ENCODE measurements around the gene GRAP.
"Not testable (repeated sequence)": the region's sequence is repeated elsewhere in the genome, so short reads cannot be mapped to it uniquely, and the experiment has no call there.

GRAP gene

DNA sequence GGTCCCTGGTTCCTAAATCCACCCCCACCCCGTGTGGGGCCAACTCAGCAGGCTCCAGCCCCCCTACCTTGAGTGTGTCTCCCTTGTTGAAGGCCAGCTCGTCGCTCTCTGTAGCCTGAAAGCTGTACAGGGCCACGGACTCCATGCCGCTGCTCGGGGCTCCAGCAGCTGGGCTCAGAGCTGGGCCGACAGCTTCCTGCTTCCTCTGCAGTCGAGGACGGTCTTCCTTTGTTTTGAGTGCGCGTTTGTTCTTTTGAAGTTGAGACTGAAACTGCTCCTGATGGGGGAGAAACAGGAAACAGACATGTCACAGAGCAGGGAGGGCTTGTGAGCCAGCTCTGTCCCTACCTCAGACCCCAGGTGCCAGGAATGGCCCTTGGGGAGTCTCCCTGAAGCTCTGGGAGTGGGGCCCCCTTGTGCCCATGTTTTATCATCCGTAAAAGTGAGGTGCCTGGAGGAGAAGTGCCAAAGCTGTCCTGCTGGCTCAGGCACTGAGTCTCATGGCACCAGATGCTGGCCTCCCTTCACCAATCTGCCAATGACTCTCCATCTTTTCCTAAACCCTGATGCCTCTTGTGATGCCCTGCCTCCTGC, at the start of gene GRAP:
TSS of gene GRAP (minus strand) at position 176 of the 594 bp plus-strand sequence. CDS start at position 145, 31 bp downstream.
- not testable (repeated sequence) for DNase-seq

DNA sequence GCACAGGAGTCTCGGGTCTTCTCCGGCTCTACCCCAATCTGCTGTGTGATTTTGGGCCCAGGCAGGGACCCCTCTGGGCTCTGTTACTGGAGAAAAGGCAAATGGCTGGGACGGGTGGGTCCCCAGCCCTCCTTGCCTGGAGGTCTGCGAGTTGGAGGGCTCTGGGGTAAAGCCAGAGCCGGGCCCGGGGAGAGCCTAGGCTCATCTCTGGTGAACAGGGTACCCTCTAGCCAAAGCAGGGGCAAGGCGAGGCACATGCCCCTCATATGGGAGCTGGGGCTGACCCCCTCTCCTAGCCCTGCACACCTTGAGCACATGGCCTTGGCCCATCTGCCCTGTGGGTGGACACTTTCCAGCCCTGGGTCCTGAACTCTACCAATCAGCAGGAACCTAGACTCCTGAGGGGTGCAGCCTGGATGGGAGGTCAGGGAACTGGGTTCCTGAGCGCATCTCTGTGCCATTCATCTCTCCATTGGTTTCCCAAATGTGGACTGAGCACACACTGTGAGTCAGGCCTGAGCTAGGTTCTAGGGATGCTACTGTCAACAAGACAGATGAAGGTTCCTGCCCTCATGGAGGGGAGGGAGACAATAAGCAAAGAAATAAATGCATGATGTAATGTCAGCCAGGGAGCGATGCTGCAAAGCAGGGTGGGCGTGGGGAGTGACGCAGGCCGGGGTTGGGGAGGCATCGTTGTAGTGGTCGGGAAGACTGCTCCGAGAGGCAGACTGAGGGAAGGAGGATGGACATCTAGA, 47.1 kb upstream of the GRAP start:
- not testable (repeated sequence) for DNase-seq

DNA sequence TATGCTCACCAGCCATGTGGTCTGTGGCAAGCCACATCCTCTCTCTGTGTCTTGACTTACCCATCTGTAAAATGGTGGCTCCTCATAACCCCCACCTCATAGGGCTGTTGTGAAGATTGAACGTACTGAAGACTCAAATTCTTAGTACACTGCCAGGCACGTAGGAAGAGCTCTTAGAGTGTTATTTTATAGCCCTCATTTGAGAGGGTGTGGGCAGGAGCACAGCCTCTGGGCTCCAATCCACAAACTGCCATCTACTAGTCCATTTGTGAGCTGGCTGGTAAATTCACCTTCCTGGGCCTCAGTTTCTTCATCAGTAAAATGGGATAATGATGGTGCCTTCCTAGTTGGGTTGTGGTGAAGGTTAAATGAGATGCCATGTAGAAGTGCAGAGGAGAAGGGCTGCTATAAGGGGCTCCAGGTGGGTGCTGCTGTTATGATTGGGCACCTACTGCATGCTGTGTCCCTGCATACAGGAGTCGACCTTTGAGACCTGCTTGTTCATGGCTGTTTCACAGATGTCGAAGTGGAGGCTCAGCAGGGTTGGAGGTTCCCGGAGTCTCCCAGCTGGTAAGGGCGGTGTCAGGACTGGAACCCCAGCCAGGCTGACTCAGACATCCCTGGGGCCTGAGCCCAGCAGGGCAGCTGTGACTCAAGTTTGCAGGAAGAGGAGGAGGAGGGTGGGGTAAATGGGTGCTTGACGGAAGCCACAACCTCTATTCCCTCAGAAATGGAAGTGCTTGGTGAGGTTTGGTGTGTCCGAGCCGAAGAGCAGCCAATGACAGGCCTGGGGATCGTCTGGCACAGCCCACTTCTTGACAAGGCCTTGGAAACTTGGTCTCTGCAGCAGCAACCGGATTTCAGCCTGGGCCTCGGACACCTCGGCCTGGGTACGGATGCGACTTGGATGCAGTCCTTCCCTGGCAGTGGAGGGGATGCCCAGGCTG, 46.3 kb upstream of the GRAP start:
- not testable (repeated sequence) for DNase-seq

DNA sequence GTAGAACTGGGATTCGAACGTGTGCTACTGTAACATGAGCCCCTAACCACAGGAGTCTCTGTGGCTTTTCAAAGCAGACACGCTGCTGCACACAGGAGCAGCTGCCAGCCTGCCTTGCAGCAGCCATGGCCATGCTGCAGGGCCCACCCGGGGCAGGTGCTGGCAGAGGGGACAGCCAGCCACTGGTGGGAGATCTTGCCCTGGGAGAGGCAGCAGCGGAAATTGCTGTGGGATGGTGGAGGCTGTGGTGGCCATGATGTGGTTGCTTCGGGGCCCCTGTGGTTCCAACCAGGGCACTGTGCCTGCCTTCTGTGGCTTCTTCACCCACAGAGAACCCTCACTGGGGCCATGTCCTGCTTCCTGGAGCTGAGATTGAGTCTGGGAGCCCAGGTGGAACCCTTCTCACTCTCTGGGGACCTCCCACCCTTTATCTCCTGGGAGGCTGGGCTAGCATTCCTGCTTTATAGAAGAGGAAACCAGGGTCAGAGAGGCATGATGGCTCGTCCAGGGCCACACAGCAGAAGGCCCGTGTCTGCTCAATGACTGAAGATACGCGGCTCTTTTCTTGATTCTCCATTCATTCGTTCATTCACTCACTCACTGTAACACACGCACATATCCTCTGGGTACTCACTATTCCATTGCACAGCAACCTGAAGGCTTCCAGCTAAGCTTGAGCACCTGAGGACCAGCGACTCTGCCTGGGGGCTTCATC, 43.5 kb upstream of the GRAP start:
- not testable (repeated sequence) for DNase-seq

DNA sequence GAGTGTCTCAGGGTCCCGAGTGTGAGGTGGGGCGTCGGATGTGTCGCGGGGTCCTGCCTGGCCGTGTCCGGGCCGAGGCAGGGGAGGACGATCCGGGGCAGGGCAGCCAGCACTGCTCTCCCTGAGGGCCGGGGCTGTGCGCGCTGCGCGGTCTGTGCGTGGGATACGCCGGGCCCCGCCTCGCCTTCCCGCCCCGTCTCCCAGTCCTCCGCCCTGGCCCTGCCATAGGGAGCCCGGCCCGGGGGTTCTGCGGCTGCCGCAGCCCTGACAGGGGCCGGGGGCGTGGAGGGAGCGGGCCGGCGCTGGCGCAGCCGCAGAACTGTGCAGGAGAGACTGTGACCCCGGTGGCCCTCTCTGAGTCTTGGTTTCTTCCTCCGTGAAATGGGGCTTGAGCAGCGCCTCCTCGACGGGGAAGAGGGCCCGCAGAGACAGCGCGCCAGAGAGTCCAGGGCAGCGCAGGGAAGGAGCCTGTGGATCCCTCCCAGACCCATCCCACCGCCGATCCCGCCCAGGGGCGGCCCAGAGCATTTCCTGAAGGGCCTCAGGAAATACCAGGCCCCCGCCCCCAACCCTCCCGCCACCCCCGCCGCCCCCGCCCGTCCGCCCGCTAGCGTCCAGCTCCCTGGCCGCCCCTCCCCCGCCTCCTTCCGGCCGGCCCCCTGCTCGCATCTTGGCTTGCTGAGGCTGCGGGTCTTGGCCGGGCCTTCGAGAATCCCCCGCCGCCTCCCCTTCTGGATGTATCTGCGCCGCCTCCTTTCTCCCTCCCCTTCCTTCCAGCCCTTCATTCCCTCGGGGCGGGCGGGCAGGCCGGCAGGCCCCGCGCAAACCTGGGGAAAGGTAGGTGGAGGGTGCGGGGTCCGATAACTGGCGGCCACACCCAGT, 42.3 kb upstream of the GRAP start:
- DNase-seq = not testable (repeated sequence)

DNA sequence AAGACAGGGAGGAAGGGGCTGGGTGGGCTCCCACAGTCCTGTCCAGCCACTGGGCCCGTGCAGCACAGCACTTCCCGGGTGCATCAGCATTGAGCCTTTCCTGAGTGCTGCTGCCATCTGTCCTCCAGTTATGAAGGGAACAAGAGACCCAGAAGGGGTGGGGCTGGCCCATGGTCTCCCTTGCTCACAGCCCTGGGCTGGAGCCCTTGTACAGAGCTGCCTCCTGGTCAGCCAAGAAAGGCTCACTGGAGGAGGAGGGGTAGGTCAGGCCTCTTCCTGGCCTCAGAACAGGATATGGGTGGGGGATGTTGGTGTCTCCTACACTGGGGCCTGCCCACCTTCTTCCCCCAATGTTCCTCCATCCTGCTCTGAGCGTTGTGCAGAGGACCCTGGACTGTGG, 30.6 kb upstream of the GRAP start:
- not testable (repeated sequence) for DNase-seq

DNA sequence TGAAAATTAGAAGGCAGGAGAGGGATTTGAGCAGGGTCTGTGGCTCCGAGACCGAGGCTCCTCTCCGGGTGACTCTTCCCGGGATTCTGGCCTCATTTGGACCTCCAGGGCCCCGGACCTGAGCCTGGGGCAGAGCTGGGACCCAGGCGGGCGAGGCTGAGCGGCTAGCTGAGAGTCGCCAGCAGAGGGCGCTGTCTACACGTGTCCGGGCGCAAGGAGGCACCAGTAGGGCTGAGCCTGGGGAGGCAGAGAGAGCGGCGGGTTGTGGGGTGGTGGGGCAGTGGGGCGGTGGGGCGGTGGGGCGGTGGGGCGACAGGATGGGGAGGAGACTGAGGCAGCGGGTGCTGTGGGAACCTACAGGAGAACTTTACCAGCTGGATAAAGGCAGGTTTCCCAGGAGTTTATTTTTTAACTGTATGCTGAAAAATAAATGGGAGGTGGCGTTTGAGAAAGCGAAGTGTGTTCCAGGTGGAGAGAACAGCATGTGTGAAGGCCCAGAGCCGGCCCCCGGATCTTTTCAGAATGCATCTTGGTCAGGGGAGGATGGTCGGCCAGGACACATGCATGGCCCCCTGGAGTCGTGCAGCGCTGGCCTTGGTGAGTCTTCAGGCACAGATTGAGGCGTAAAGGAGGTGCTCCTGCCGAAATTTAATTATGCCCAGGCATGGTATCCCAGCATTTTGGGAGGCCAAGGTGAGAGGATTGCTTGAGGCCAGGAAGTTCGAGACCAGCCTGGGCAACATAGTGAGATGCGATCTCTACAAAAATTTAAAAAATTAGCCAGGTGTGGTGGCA, 29.8 kb upstream of the GRAP start:
- DNase-seq = peak; percentile 25 to 34

DNA sequence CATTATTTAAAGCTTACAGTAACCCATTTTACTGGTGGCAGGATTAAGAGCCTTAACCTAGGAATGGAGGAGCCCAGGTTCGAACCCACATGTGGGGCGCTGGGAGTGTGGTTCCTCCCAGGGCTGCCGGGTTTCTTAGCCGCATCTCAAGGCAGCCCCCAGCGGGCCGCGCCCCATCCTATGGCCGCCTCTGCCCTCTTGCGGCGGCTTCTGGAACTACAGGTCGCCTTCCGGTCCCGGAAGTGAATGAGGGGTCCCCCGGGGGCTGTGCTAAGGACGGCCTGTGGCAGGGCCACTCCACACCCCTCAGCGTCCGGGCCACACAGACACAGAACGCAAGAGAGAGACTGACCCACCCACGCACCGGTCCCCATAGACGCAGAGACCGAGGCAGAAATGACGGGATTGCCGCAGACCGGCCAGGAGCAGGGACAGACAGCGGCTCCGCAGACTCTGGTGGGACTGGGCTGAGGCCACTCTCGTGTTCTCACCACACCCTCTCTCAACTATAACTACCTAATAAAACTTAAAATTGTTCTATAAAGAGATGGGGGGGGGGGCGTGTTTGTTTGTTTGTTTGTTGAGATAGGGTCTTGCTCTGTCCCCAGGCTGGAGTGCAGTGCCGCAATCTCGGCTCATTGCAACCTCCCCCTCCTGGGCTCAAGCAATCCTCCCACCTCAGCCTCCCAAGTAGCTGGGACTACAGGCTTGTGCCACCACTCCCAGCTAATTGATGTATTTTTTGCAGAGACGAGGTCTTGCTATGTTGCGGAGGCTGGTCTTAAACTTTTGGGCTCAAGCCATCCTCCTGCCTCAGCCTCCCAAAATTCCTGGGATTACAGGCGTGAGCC, 23.8 kb upstream of the GRAP start:
- not testable (repeated sequence) for DNase-seq

DNA sequence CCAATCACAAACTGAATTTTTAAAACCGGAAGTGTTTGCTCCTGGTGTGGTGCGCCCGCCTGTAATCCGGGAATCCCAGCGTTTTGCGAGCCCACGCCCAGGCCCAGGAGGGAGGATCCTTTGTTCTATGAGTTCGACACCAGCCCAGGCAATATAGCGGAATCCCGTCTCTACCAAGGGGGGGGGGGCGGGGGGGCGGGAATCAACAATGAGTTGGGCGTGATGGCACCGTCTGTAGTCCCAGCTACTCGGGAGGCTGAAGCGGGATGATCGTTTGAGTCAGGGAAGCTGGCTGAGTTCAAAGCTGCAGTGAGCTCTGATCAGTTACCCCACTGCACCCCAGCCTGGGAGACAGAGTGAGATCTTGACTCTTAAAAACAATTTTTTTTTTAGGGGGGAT, 17.6 kb upstream of the GRAP start:
- peak in 1 of 2 donors; percentile 2 for DNase-seq

DNA sequence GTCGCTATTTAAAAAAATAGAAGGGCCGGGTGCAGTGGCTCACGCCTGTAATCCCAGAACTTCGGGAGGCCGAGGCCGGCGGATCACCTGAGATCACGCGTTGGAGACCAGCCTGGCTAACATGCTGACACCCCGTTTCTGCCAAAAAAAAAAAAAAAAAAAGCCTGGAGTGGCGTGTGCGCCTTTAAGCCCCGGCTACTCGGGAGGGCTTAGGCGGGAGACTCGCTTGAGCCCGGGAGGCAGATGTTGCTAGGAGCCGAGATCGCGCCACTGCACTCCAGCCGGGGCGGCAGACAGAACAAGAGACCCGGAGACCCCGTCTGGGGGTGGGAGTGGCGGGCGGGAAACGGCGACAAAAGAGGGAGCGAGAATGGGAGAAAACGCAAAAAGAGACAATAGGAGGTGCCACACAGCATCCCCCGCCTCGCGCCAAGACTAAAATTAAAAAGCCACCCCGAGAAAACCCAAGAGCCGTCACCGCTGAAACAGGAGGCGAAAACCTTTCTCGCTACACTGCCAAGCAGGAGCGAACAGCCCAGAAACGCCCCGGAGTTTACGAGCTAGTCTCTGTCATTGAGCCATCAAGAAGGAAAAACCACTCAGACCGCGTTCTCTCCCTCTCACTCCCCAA, 16.7 kb upstream of the GRAP start:
- peak; percentile 80 to 96 for DNase-seq

DNA sequence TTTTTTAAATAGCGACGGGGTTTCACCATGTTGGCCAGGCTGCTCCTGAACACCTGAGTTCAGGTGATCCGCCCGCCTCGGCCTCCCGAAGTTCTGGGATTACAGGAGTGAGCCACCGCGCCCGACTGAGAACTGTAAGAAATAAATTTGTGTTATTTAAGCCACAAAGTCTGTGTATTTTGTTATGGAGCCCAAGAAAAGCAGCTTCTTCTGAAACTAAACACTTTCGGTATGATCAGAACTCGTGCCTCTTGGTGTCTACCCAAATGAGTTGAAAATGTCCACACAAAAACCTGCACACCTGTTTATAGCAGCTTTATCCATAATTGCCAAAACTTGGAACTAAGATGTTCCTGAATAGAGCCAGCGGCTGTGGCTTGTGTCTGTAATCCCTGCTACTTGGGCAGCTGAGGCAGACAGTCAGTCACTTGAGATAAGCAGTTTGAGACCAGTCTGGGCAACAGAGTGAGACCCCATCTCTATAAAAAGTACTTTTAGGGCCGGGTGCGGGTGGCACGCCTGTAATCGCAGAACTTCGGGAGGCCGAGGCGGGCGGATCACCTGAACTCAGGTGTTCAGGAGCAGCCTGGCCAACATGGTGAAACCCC, 16.1 kb upstream of the GRAP start:
- DNase-seq = not testable (repeated sequence)

DNA sequence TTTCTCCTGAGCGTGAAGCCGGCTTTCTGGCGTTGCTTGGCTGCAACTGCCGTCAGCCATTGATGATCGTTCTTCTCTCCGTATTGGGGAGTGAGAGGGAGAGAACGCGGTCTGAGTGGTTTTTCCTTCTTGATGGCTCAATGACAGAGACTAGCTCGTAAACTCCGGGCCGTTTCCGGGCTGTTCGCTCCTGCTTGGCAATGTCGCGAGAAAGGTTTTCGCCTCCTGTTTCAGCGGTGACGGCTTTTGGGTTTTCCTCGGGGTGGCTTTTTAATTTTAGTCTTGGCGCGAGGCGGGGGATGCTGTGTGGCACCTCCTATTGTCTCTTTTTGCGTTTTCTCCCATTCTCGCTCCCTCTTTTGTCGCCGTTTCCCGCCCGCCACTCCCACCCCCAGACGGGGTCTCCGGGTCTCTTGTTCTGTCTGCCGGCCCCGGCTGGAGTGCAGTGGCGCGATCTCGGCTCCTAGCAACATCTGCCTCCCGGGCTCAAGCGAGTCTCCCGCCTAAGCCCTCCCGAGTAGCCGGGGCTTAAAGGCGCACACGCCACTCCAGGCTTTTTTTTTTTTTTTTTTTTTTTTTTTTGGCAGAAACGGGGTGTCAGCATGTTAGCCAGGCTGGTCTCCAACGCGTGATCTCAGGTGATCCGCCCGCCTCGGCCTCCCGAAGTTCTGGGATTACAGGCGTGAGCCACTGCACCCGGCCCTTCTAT, 15.4 kb upstream of the GRAP start:
- DNase-seq = not testable (repeated sequence)

DNA sequence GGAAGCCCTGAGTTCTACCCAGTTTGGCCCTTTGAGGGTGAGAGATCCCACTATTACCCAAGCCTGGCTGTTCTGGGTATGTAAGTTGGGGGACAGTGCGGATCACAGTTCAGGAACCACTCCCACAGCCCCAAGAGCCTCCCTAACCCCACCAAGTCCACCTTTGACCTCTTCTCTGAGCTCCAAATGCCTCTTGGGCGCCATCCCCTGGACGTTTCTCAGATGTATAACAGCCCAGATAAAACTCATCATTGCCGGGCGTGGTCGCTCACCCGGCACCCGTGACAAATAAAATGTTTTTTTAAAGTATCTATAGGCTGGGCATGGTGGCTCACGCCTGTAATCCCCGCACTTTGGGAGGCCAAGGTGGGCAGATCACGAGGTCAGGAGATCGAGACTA, 8.7 kb upstream of the GRAP start:
- not testable (repeated sequence) for DNase-seq

DNA sequence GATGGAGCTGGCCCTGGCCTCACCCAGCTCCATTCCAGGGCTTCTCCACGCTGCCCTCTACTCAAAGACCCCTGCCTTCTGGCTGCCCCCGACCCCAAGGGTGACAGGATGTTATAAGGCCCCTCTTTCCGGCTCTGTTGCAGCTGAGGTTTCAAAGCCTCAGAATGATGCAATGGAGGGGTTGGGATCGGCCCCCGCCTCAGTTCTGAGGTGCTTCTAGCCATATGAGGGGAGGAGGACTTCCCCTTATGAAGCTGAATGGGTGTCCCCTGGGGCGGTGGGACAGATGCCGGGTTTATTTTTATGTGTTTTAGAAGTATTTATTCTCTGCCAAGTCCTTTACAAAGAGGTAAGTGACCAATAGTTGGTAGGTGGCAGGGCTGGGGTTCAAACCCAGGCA, 2.1 kb upstream of the GRAP start:
- not testable (repeated sequence) for DNase-seq

DNA sequence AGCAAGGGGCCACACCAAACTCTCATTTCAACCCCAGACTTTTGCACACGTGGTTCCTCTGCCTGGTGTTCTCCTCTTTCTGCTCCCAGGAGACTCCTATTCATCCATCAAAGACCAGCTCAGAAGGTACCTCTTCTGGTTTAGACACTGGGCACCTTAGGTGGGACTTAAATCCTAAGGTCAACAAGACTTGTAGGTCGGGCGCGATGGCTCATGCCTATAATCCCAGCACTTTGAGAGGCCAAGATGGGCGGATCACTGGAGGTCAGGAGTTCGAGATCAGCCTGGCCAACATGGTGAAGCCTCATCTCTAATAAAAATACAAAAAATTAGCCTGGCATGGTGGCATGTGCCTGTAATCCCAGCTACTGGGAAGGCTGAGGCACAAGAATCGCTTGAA, 753 bp upstream of the GRAP start:
- peak in 1 of 2 donors; percentile 1 for DNase-seq

DNA sequence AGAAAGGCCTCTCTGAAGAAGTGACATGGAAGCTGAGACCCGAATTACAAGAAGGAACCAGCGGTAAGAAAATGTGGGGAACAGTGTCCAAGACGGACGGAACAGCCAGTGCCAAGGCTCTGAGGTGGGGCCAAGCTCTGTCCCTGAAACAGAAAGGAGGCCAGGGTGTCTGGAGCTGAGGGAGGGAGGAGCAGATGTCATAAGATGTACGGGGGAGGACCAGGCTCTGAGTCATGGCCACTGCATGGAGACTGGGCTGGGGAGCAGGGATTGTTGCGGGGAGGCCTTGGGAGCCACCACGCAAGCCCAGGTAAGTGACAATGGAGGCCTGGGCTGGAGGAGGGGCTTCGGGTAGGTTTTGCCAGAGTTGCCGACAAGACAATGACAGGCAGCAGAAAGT, 2.1 kb downstream of the GRAP start:
- DNase-seq = not testable (repeated sequence)

DNA sequence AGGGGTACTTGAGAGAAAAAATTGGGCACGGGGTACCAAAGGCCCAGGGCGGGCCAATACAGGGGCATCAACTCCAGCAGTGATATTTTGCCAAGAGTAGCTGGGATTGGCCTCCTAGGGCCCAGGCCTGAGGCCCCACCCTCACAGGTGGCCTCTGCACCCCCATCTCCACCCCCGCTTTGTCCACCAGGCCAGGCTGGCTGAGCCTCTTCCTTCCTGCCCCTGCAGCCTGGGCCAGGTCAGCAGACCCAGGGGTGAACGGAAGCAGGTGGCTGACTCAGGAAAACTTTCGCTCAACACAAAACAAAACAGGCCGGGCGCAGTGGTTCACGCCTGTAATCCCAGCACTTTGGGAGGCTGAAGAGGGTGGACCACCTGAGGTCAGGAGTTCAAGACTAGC, 3.7 kb downstream of the GRAP start:
- DNase-seq = not testable (repeated sequence)

DNA sequence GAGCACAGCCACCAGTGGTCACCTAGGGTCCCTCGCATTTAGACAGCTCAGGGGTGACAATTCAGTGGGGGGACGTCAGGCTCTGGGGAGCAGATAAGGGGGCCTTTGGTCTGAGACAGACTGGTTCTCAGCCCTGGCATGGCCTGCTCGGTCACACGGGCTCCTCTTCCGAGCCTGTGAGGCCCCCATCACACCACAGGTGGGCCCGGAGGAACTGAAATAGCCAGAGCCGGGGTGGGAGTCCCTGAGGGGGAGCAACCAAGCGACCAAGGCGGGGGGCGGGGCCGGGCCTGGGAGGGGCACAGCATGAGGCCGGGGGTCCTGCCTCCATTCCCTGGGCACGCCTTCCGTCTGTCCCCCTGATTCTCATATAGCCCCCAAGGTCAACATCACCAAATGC, 4.4 kb downstream of the GRAP start:
- not testable (repeated sequence) for DNase-seq

Data from stimulated activated CD4-positive, alpha-beta T cell treated with anti-CD3 and anti-CD28 coated beads, Interleukin-2, amount 100 ng/mL, for 24 hours (primary cell).